Measurements from ENCODE around the gene CEP85. TPM values are rescaled to one million over a fixed set of nuclear protein-coding genes. Genes with fewer than 3 reads are reported as not detected.

Gene CEP85
- polyA plus RNA-seq, 3 donors = 8.2 to 32.5 (median 10.9) TPM

GRCh38 chr1:26289158-26290059 is 55.4 kb downstream of the CEP85 start:
- H3K27me3 Mint-ChIP-seq (ENCODE audit: low read depth in 3 of 3) = peaks cover 0 to 8% (median 3%) of the 10 kb centered on the region in 3 donors
- H2AFZ ChIP-seq (ENCODE audit: insufficient read depth, low read depth, low read length, poor library complexity, severe bottlenecking) = no peak overlapping the region
- H3K4me1 Mint-ChIP-seq = peaks cover 90% of the 10 kb centered on the region
- H3K27ac ChIP-seq (ENCODE audit: low read depth in 1 of 2, low read length in 2 of 2) = peak overlapping the region; percentile 99 to 100
- H3K36me3 Mint-ChIP-seq = peaks cover 36 to 61% of the 10 kb centered on the region in 2 donors
- no peaks in the 10 kb centered on the region for H3K27me3 ChIP-seq (ENCODE audit: control insufficient read depth in 2 of 2, insufficient read depth in 2 of 2, low read length in 2 of 2)
- peak; percentile 93 for DNase-seq
- peak overlapping the region; percentile 55 for H3K4me2 ChIP-seq (replicated peaks; ENCODE audit: extremely low read depth, low read length, poor library complexity, severe bottlenecking)
- peaks cover 88 to 89% of the 10 kb centered on the region in 2 donors for H3K4me1 ChIP-seq (ENCODE audit: control insufficient read depth in 1 of 2, insufficient read depth in 2 of 2, low read length in 2 of 2)
- no peaks in the 10 kb centered on the region for H3K9me3 Mint-ChIP-seq
- peak overlapping the region; percentile 96 to 100 (median 100) for H3K27ac Mint-ChIP-seq
- 19% methylated on average over 17 of the region's 21 CpGs for WGBS (ENCODE audit: insufficient coverage)
- H4K20me1 ChIP-seq (ENCODE audit: insufficient read depth, low read length) = peaks cover 2% of the 10 kb centered on the region
- H3K36me3 ChIP-seq (replicated peaks in 1 of 2; ENCODE audit: control insufficient read depth in 1 of 2, insufficient read depth in 2 of 2, low read length in 2 of 2) = peaks cover 16 to 25% of the 10 kb centered on the region in 2 donors
- H3K4me3 ChIP-seq (replicated peaks in 1 of 3; ENCODE audit: low read depth in 2 of 3, low read length in 3 of 3) = peak overlapping the region in 1 of 3 experiments; percentile 52
- TF ChIP-seq, protein P1, sequence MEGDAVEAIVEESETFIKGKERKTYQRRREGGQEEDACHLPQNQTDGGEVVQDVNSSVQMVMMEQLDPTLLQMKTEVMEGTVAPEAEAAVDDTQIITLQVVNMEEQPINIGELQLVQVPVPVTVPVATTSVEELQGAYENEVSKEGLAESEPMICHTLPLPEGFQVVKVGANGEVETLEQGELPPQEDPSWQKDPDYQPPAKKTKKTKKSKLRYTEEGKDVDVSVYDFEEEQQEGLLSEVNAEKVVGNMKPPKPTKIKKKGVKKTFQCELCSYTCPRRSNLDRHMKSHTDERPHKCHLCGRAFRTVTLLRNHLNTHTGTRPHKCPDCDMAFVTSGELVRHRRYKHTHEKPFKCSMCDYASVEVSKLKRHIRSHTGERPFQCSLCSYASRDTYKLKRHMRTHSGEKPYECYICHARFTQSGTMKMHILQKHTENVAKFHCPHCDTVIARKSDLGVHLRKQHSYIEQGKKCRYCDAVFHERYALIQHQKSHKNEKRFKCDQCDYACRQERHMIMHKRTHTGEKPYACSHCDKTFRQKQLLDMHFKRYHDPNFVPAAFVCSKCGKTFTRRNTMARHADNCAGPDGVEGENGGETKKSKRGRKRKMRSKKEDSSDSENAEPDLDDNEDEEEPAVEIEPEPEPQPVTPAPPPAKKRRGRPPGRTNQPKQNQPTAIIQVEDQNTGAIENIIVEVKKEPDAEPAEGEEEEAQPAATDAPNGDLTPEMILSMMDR (IDR thresholded peaks at IDR 0.05) = no peak
- H3K4me3 Mint-ChIP-seq = peak overlapping the region; percentile 56 to 79
- intact Hi-C loops (cut with micrococcal nuclease) = loop anchor here in 1 of 2 donors (1.0 to 2.0 kb wide), 2 partner anchors 15 to 18 kb away; no protein-coding TSS in a partner anchor
- no peaks in the 10 kb centered on the region for H3K9me3 ChIP-seq (replicated peaks in 1 of 2; ENCODE audit: control insufficient read depth in 1 of 2, insufficient read depth in 1 of 2, low read length in 2 of 2)
- peak overlapping the region; percentile 92 for H3K9ac ChIP-seq (ENCODE audit: insufficient read depth, low read length, poor library complexity, severe bottlenecking)
- H3K79me2 ChIP-seq (ENCODE audit: insufficient read depth, low read length) = peaks cover 45% of the 10 kb centered on the region

- H3K27me3 ChIP-seq (ENCODE audit: control insufficient read depth in 2 of 2, insufficient read depth in 2 of 2, low read length in 2 of 2) = no peaks in the 10 kb centered on the region
- peaks cover 22 to 33% of the 10 kb centered on the region in 2 donors for H3K36me3 ChIP-seq (replicated peaks in 1 of 2; ENCODE audit: control insufficient read depth in 1 of 2, insufficient read depth in 2 of 2, low read length in 2 of 2)
- H3K4me3 ChIP-seq (replicated peaks in 1 of 3; ENCODE audit: low read depth in 2 of 3, low read length in 3 of 3) = peak overlapping the region in 1 of 3 experiments; percentile 52
- H3K4me2 ChIP-seq (replicated peaks; ENCODE audit: extremely low read depth, low read length, poor library complexity, severe bottlenecking) = peak overlapping the region; percentile 55
- H3K4me1 ChIP-seq (ENCODE audit: control insufficient read depth in 1 of 2, insufficient read depth in 2 of 2, low read length in 2 of 2) = peaks cover 79 to 80% of the 10 kb centered on the region in 2 donors
- H3K79me2 ChIP-seq (ENCODE audit: insufficient read depth, low read length) = peaks cover 39% of the 10 kb centered on the region
- intact Hi-C loops (cut with micrococcal nuclease) = loop anchor here in 1 of 2 donors (1.0 kb wide), 1 partner anchor 17 kb away; no protein-coding TSS in a partner anchor
- peaks cover 35 to 61% of the 10 kb centered on the region in 2 donors for H3K36me3 Mint-ChIP-seq
- DNase-seq = peak; percentile 93 to 95 (median 94)
- TF ChIP-seq, protein P1 (IDR thresholded peaks at IDR 0.05) = no peak
- H2AFZ ChIP-seq (ENCODE audit: insufficient read depth, low read depth, low read length, poor library complexity, severe bottlenecking) = no peak overlapping the region
- H3K4me1 Mint-ChIP-seq = peaks cover 85% of the 10 kb centered on the region
- H3K9ac ChIP-seq (ENCODE audit: insufficient read depth, low read length, poor library complexity, severe bottlenecking) = peak overlapping the region; percentile 92
- 6% methylated on average over 10 of the region's 11 CpGs for WGBS (ENCODE audit: insufficient coverage)
- H3K27ac ChIP-seq (ENCODE audit: low read depth in 1 of 2, low read length in 2 of 2) = peak overlapping the region; percentile 99 to 100
- H3K9me3 Mint-ChIP-seq = no peaks in the 10 kb centered on the region
- H3K9me3 ChIP-seq (replicated peaks in 1 of 2; ENCODE audit: control insufficient read depth in 1 of 2, insufficient read depth in 1 of 2, low read length in 2 of 2) = no peaks in the 10 kb centered on the region
- peak overlapping the region; percentile 56 to 79 for H3K4me3 Mint-ChIP-seq
- peak overlapping the region; percentile 96 to 100 (median 100) for H3K27ac Mint-ChIP-seq
- peaks cover 0 to 8% (median 3%) of the 10 kb centered on the region in 3 donors for H3K27me3 Mint-ChIP-seq (ENCODE audit: low read depth in 3 of 3)
- no peaks in the 10 kb centered on the region for H4K20me1 ChIP-seq (ENCODE audit: insufficient read depth, low read length)
These were observed 56.3 kb downstream of the CEP85 start for GRCh38 chr1:26290122-26290881.

Data from CD14-positive monocyte (primary cell).